ENCODE data around the gene POMGNT1.

- TF ChIP-seq CTCF (IDR thresholded peaks at IDR 0.05; ENCODE audit: insufficient read depth, low read length) (no peak), POLR2AphosphoS5 (IDR thresholded peaks at IDR 0.05; ENCODE audit: low read depth) (no peak), REST (IDR thresholded peaks at IDR 0.05; ENCODE audit: insufficient replicate concordance, low read depth) (no peak)
These were observed 38.7 kb downstream of the POMGNT1 start for GRCh38 chr1:46159516-46159915.

All from HL-60 (cell line).